Measurements from ENCODE around the gene SDK1.

GRCh38 chr7:3757059-3757458 lies 456.0 kb downstream of the SDK1 start:
- TF ChIP-seq EZH2phosphoT487 (IDR thresholded peaks at IDR 0.05; ENCODE audit: insufficient read depth, low read depth) = no peak
- no peak for TF ChIP-seq EZH2 (IDR thresholded peaks at IDR 0.05; ENCODE audit: insufficient read depth, poor library complexity, severe bottlenecking)

Data from GM23248 (cell line).